ENCODE data around the gene ZNF91.

- TF ChIP-seq CTCF (IDR thresholded peaks at IDR 0.05) (no peak), POLR2A (IDR thresholded peaks at IDR 0.05) (no peak)
These were observed 30.0 kb downstream of the ZNF91 start for GRCh38 chr19:23365222-23365621.
